ENCODE data around the gene PTPRN2. TPM values are rescaled to one million over a fixed set of nuclear protein-coding genes. Genes with fewer than 3 reads are reported as not detected.
"Not testable (repeated sequence)": the region's sequence is repeated elsewhere in the genome, so short reads cannot be mapped to it uniquely, and the experiment has no call there.

Gene PTPRN2
- total and polyA plus RNA-seq, 2 of the 13 experiments (the other 11 are each of a cell fraction or from before 2014, with no cell fraction given), result 2.5 to 24.2 TPM

GRCh38 chr7:158376839-158377186 is 210.8 kb downstream of the PTPRN2 start:
- H3K9ac ChIP-seq (ENCODE audit: insufficient read depth, low read depth, low read length); FAIRE-seq; H3K27ac ChIP-seq (ENCODE audit: extremely low read length, insufficient read depth, low read length); H2AFZ ChIP-seq (ENCODE audit: low read length); H3K79me2 ChIP-seq (ENCODE audit: insufficient read depth, low read length); BruUV-seq (replicated peaks); in situ Hi-C loops (cut with HindIII; ENCODE audit: extremely low pct_ligation_motif_present, low pct_unique_long_range_greater_than_20kb); H3K4me2 ChIP-seq (ENCODE audit: low read depth, low read length); H3K27me3 ChIP-seq (ENCODE audit: control insufficient read depth in 1 of 2, insufficient read depth in 2 of 2, low read length in 2 of 2); H3K36me3 ChIP-seq (replicated peaks in 1 of 2; ENCODE audit: control insufficient read depth in 1 of 2, insufficient read depth in 2 of 2, low read length in 2 of 2); H3K4me3 ChIP-seq (replicated peaks in 1 of 3; ENCODE audit: insufficient read depth in 1 of 3, low read depth in 2 of 3, low read length in 3 of 3); CTCF ChIA-PET (ENCODE audit: low intra/inter-chr PET ratio, low total read pairs); intact Hi-C loops (cut with micrococcal nuclease; ENCODE audit: unreplicated experiment); DNase-seq (ENCODE audit: low spot score); ATAC-seq; POLR2A ChIA-PET: not testable (repeated sequence)
- peaks cover 16% of the 10 kb centered on the region for H3K9me3 ChIP-seq (ENCODE audit: low read length)
- peaks cover 14% of the 10 kb centered on the region for H3K4me1 ChIP-seq (ENCODE audit: insufficient read depth, low read length)
- peaks cover 77% of the 10 kb centered on the region for H4K20me1 ChIP-seq (ENCODE audit: insufficient read depth, low read length)
- WGBS (ENCODE audit: low lambda C conversion rate), result 0% methylated on average over 1 of the region's 12 CpGs

GRCh38 chr7:158376146-158376838 is 211.3 kb downstream of the PTPRN2 start:
- H3K9ac ChIP-seq (ENCODE audit: insufficient read depth, low read depth, low read length); DNase-seq (ENCODE audit: low spot score); CTCF ChIA-PET (ENCODE audit: low intra/inter-chr PET ratio, low total read pairs); H3K79me2 ChIP-seq (ENCODE audit: insufficient read depth, low read length); FAIRE-seq; H3K27me3 ChIP-seq (ENCODE audit: control insufficient read depth in 1 of 2, insufficient read depth in 2 of 2, low read length in 2 of 2); H3K36me3 ChIP-seq (replicated peaks in 1 of 2; ENCODE audit: control insufficient read depth in 1 of 2, insufficient read depth in 2 of 2, low read length in 2 of 2); in situ Hi-C loops (cut with HindIII; ENCODE audit: extremely low pct_ligation_motif_present, low pct_unique_long_range_greater_than_20kb); POLR2A ChIA-PET; BruUV-seq (replicated peaks); H3K27ac ChIP-seq (ENCODE audit: extremely low read length, insufficient read depth, low read length); intact Hi-C loops (cut with micrococcal nuclease; ENCODE audit: unreplicated experiment); ATAC-seq; H2AFZ ChIP-seq (ENCODE audit: low read length); H3K4me3 ChIP-seq (replicated peaks in 1 of 3; ENCODE audit: insufficient read depth in 1 of 3, low read depth in 2 of 3, low read length in 3 of 3); H3K4me2 ChIP-seq (ENCODE audit: low read depth, low read length): not testable (repeated sequence)
- Histone ChIP-seq H3K4me1 (ENCODE audit: insufficient read depth, low read length) (peaks cover 14% of the 10 kb centered on the region), H4K20me1 (ENCODE audit: insufficient read depth, low read length) (peaks cover 81% of the 10 kb centered on the region), H3K9me3 (ENCODE audit: low read length) (peaks cover 11% of the 10 kb centered on the region)
- WGBS (ENCODE audit: low lambda C conversion rate), result 71% methylated on average over 11 of the region's 23 CpGs

- POLR2A ChIA-PET, result no interaction called here
- CTCF ChIA-PET (ENCODE audit: low intra/inter-chr PET ratio, low total read pairs), result no interaction called here
- FAIRE-seq, result no peak
These were observed 212.6 kb downstream of the PTPRN2 start for GRCh38 chr7:158375034-158375433.

More at GRCh38 chr7:158375034-158375433, 212.6 kb downstream of the PTPRN2 start:
- no peak overlapping the region for H2AFZ ChIP-seq (ENCODE audit: low read length)
- 75% methylated on average over 4 of the region's 4 CpGs for WGBS (ENCODE audit: low lambda C conversion rate)
- H3K27me3 ChIP-seq (ENCODE audit: control insufficient read depth in 1 of 2, insufficient read depth in 2 of 2, low read length in 2 of 2), result peaks cover 0 to 1% of the 10 kb centered on the region in 2 experiments; a peak in 1 of 5 replicates
- H3K9ac ChIP-seq (ENCODE audit: insufficient read depth, low read depth, low read length), result no peak overlapping the region
- no peak overlapping the region for H3K27ac ChIP-seq (ENCODE audit: extremely low read length, insufficient read depth, low read length)
- no TSS peak for BruUV-seq (replicated peaks)
- peaks cover 78% of the 10 kb centered on the region for H4K20me1 ChIP-seq (ENCODE audit: insufficient read depth, low read length)
- no peaks in the 10 kb centered on the region for H3K79me2 ChIP-seq (ENCODE audit: insufficient read depth, low read length)
- ATAC-seq (no peak), DNase-seq (ENCODE audit: low spot score) (no peak)
- H3K4me3 ChIP-seq (replicated peaks in 1 of 3; ENCODE audit: insufficient read depth in 1 of 3, low read depth in 2 of 3, low read length in 3 of 3), result no peak overlapping the region
- no peak overlapping the region for H3K4me2 ChIP-seq (ENCODE audit: low read depth, low read length)
- TF ChIP-seq KLF6 (CRISPR knock-in tag; IDR thresholded peaks at IDR 0.05), result no peak
- no peak for TF ChIP-seq ZNF782 (CRISPR knock-in tag; IDR thresholded peaks at IDR 0.05; ENCODE audit: borderline replicate concordance)
- TF ChIP-seq ZNF317 (CRISPR knock-in tag; IDR thresholded peaks at IDR 0.05), result no peak
- no peak for TF ChIP-seq RFX5 (IDR thresholded peaks at IDR 0.05; ENCODE audit: low read depth, low read length)
- TF ChIP-seq BCLAF1 (IDR thresholded peaks at IDR 0.05), result no peak
- TF ChIP-seq RFX1 (IDR thresholded peaks at IDR 0.05), result no peak
- no peak for TF ChIP-seq IRF9 (CRISPR knock-in tag; IDR thresholded peaks at IDR 0.05; ENCODE audit: borderline replicate concordance)
- no peak for TF ChIP-seq ZNF121 (CRISPR knock-in tag; IDR thresholded peaks at IDR 0.05)
- intact Hi-C loops (cut with micrococcal nuclease; ENCODE audit: unreplicated experiment) (no loop called here), in situ Hi-C loops (cut with HindIII; ENCODE audit: extremely low pct_ligation_motif_present, low pct_unique_long_range_greater_than_20kb) (no loop called here)
- peaks cover 14% of the 10 kb centered on the region for H3K4me1 ChIP-seq (ENCODE audit: insufficient read depth, low read length)
- no peaks in the 10 kb centered on the region; a peak in 1 of 5 replicates for H3K36me3 ChIP-seq (replicated peaks in 1 of 2; ENCODE audit: control insufficient read depth in 1 of 2, insufficient read depth in 2 of 2, low read length in 2 of 2)
- H3K9me3 ChIP-seq (ENCODE audit: low read length), result no peaks in the 10 kb centered on the region
